GM23338 (cell line): ENCODE results near the gene FAM78B. TPM values are rescaled to one million over a fixed set of nuclear protein-coding genes. Genes with fewer than 3 reads are reported as not detected.

Experiments used
- ATAC-seq: fragments of 200-7000 bp; cut with Tn5 transposase; 3 replicates; pipeline ENCODE4 v1.9.1; 2020
- DNase-seq: peaks from one replicate; pipeline ENCODE4 v3.0.0-alpha.2; 2015; ENCODE audit warnings: low spot score
- H2AFZ ChIP-seq: fragments of 200-600 bp; sonication (generic); 2 replicates; pipeline ENCODE4 v1.8.0; 2016; ENCODE audit warnings: antibody characterized with exemption, mild to moderate bottlenecking, moderate library complexity
- H3F3A ChIP-seq: fragments of 200-600 bp; sonication (generic); replicated peaks from 2 replicates; pipeline ENCODE4 v1.8.0; 2017; ENCODE audit warnings: antibody characterized with exemption, mixed run types, low read depth
- H3K27ac ChIP-seq: fragments of 200-600 bp; sonication (generic); 2 replicates; pipeline ENCODE4 v1.6.1; 2016; ENCODE audit warnings: low read depth
- H3K27me3 ChIP-seq: fragments of 200-600 bp; sonication (generic); 2 replicates; pipeline ENCODE4 v1.8.0; 2016; ENCODE audit warnings: mild to moderate bottlenecking, mixed run types, moderate library complexity; ENCODE audit not compliant: insufficient read depth
- H3K36me3 ChIP-seq: fragments of 200-600 bp; sonication (generic); 2 replicates; pipeline ENCODE4 v1.8.0; 2016; ENCODE audit warnings: mild to moderate bottlenecking; ENCODE audit not compliant: insufficient read depth
- H3K4me1 ChIP-seq: fragments of 200-600 bp; sonication (generic); 2 replicates; pipeline ENCODE4 v1.8.0; 2016; ENCODE audit warnings: mild to moderate bottlenecking, moderate library complexity; ENCODE audit not compliant: insufficient read depth
- H3K4me2 ChIP-seq: fragments of 200-600 bp; sonication (generic); 2 replicates; pipeline ENCODE4 v1.7.1; 2017; ENCODE audit warnings: mixed run types
- H3K4me3 ChIP-seq: fragments of 200-600 bp; sonication (generic); 2 replicates; pipeline ENCODE4 v1.6.1; 2016; ENCODE audit warnings: mixed run types
- H3K79me2 ChIP-seq: fragments of 200-600 bp; sonication (generic); replicated peaks from 2 replicates; pipeline ENCODE4 v1.8.0; 2017; ENCODE audit warnings: mild to moderate bottlenecking; ENCODE audit not compliant: insufficient read depth
- H3K9me2 ChIP-seq: fragments of 200-600 bp; sonication (generic); 2 replicates; pipeline ENCODE4 v1.8.0; 2017; ENCODE audit not compliant: insufficient read depth
- H4K20me1 ChIP-seq: fragments of 200-600 bp; sonication (generic); replicated peaks from 2 replicates; pipeline ENCODE4 v1.8.0; 2017; ENCODE audit warnings: mild to moderate bottlenecking; ENCODE audit not compliant: insufficient read depth
- H3K27ac Mint-ChIP-seq: 2 replicates; pipeline ENCODE4 v1.8.0; 2020; ENCODE audit warnings: inconsistent platforms, mild to moderate bottlenecking, moderate library complexity, mixed read lengths
- H3K27me3 Mint-ChIP-seq: 3 replicates; pipeline ENCODE4 v1.8.0; 2022; ENCODE audit warnings: low read depth, mild to moderate bottlenecking, moderate library complexity, mixed read lengths, inconsistent platforms; ENCODE audit not compliant: insufficient read depth, poor library complexity
- H3K36me3 Mint-ChIP-seq: 3 replicates; pipeline ENCODE4 v1.8.0; 2021; ENCODE audit warnings: low read depth, mild to moderate bottlenecking, inconsistent platforms, moderate library complexity, mixed read lengths
- H3K4me1 Mint-ChIP-seq: 3 replicates; pipeline ENCODE4 v1.8.0; 2020; ENCODE audit warnings: mild to moderate bottlenecking, inconsistent platforms, mixed read lengths
- H3K4me3 Mint-ChIP-seq: 3 replicates; pipeline ENCODE4 v1.8.0; 2021; ENCODE audit warnings: moderate library complexity, mild to moderate bottlenecking, inconsistent platforms, mixed read lengths
- H3K9me3 Mint-ChIP-seq: 3 replicates; pipeline ENCODE4 v1.8.0; 2020; ENCODE audit warnings: moderate library complexity, mild to moderate bottlenecking, inconsistent platforms, mixed read lengths
- CREB1 ChIP-seq: fragments of 250-450 bp; sonication (Bioruptor Pico); IDR thresholded peaks from 2 replicates; pipeline ENCODE4 v1.5.0; 2020; ENCODE audit warnings: low read depth, mild to moderate bottlenecking, moderate library complexity
- EZH2phosphoT487 ChIP-seq: fragments of 200-600 bp; sonication (generic); IDR thresholded peaks from one replicate; pipeline ENCODE4 v1.8.1; 2018; ENCODE audit warnings: antibody characterized with exemption; ENCODE audit not compliant: unreplicated experiment
- POLR2AphosphoS5 ChIP-seq: IDR thresholded peaks from 2 replicates; pipeline ENCODE4 v1.6.1; 2016; ENCODE audit warnings: antibody characterized with exemption, low read depth
- STAT1 ChIP-seq: IDR thresholded peaks from one replicate; pipeline ENCODE4 v1.6.1; 2016; ENCODE audit warnings: antibody characterized with exemption; ENCODE audit not compliant: unreplicated experiment
- ZNF114 ChIP-seq: fragments of 250-450 bp; sonication (Bioruptor Pico); IDR thresholded peaks from 2 replicates; pipeline ENCODE4 v1.5.0; 2020; ENCODE audit warnings: mild to moderate bottlenecking, moderate library complexity
- ZNF331 ChIP-seq: fragments of 250-450 bp; sonication (Bioruptor Pico); IDR thresholded peaks from 2 replicates; pipeline ENCODE4 v1.5.0; 2020; ENCODE audit warnings: low read depth, mild to moderate bottlenecking, moderate library complexity
- polyA plus RNA-seq: library from polyadenylated mRNA; unstranded; fragments of >200 nt; fragmentation: Nextera tagmentation; extraction: Ambion mirVana; gene quantifications from 2 replicates; pipeline ENCODE4 v1.2.1, GENCODE V29; 2016
- total RNA-seq: library from RNA; depleted of rRNA; stranded (reverse); fragments of >200 nt; shearing (Covaris generic); gene quantifications from 2 replicates; pipeline ENCODE4 v1.2.3, GENCODE V29; 2014
- TF ChIP-seq, protein P1 (sequence below): IDR thresholded peaks from 2 replicates; pipeline ENCODE4 v1.6.1; 2016; ENCODE audit warnings: antibody characterized with exemption
- TF ChIP-seq, protein P2 (sequence below), 2 experiments: fragments of 200-600 bp in 1 of 2; sonication (generic) in 1 of 2; conservative IDR thresholded peaks; 2 replicates each; pipeline versions ENCODE4 v1.5.1 to v1.6.1; 2016 to 2017; ENCODE audit warnings: antibody characterized with exemption in 2 of 2, low read depth in 2 of 2, mild to moderate bottlenecking in 2 of 2, moderate library complexity in 1 of 2
- TF ChIP-seq, protein P3 (sequence below): IDR thresholded peaks from one replicate; pipeline ENCODE4 v1.6.1; 2018; ENCODE audit warnings: antibody characterized with exemption; ENCODE audit not compliant: unreplicated experiment
- TF ChIP-seq, protein P4 (sequence below): fragments of 250-450 bp; sonication (Bioruptor Pico); IDR thresholded peaks from 2 replicates; pipeline ENCODE4 v1.5.0; 2020; ENCODE audit warnings: mild to moderate bottlenecking, moderate library complexity

The FAM78B gene
- total and polyA plus RNA-seq, 2 experiments from 2014 or later, result 1.6 to 4.6 TPM

DNA sequence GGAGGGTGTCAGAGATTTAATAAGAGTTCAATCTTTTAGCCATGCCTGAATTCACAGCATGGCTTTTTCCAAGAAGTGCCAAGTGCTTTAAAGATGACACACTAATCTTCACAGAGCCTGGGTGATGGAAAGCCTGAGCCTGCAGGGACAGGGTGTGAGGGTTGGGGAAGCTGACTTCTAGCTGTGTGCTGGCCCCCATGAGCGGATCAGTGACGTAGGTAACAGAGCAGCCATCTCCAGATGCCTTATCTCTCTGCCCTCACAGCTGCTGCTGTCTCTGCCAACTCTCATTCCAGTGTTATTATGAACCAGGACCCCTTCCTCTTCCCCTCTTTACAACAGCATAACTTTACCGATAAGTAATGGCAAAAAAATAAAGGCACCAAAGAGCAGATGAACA lies 30.6 kb downstream of the FAM78B start (continued):
- TF ChIP-seq, protein P1, sequence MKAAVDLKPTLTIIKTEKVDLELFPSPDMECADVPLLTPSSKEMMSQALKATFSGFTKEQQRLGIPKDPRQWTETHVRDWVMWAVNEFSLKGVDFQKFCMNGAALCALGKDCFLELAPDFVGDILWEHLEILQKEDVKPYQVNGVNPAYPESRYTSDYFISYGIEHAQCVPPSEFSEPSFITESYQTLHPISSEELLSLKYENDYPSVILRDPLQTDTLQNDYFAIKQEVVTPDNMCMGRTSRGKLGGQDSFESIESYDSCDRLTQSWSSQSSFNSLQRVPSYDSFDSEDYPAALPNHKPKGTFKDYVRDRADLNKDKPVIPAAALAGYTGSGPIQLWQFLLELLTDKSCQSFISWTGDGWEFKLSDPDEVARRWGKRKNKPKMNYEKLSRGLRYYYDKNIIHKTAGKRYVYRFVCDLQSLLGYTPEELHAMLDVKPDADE, result no peak
- no peak for TF ChIP-seq EZH2phosphoT487
- TF ChIP-seq, protein P2, sequence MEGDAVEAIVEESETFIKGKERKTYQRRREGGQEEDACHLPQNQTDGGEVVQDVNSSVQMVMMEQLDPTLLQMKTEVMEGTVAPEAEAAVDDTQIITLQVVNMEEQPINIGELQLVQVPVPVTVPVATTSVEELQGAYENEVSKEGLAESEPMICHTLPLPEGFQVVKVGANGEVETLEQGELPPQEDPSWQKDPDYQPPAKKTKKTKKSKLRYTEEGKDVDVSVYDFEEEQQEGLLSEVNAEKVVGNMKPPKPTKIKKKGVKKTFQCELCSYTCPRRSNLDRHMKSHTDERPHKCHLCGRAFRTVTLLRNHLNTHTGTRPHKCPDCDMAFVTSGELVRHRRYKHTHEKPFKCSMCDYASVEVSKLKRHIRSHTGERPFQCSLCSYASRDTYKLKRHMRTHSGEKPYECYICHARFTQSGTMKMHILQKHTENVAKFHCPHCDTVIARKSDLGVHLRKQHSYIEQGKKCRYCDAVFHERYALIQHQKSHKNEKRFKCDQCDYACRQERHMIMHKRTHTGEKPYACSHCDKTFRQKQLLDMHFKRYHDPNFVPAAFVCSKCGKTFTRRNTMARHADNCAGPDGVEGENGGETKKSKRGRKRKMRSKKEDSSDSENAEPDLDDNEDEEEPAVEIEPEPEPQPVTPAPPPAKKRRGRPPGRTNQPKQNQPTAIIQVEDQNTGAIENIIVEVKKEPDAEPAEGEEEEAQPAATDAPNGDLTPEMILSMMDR (conservative IDR thresholded peaks at IDR 0.05; ENCODE audit: low read depth in 2 of 2), result no peak
- no peak for TF ChIP-seq CREB1 (CRISPR knock-in tag)
- TF ChIP-seq, protein P3, sequence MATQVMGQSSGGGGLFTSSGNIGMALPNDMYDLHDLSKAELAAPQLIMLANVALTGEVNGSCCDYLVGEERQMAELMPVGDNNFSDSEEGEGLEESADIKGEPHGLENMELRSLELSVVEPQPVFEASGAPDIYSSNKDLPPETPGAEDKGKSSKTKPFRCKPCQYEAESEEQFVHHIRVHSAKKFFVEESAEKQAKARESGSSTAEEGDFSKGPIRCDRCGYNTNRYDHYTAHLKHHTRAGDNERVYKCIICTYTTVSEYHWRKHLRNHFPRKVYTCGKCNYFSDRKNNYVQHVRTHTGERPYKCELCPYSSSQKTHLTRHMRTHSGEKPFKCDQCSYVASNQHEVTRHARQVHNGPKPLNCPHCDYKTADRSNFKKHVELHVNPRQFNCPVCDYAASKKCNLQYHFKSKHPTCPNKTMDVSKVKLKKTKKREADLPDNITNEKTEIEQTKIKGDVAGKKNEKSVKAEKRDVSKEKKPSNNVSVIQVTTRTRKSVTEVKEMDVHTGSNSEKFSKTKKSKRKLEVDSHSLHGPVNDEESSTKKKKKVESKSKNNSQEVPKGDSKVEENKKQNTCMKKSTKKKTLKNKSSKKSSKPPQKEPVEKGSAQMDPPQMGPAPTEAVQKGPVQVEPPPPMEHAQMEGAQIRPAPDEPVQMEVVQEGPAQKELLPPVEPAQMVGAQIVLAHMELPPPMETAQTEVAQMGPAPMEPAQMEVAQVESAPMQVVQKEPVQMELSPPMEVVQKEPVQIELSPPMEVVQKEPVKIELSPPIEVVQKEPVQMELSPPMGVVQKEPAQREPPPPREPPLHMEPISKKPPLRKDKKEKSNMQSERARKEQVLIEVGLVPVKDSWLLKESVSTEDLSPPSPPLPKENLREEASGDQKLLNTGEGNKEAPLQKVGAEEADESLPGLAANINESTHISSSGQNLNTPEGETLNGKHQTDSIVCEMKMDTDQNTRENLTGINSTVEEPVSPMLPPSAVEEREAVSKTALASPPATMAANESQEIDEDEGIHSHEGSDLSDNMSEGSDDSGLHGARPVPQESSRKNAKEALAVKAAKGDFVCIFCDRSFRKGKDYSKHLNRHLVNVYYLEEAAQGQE, result no peak

DNA sequence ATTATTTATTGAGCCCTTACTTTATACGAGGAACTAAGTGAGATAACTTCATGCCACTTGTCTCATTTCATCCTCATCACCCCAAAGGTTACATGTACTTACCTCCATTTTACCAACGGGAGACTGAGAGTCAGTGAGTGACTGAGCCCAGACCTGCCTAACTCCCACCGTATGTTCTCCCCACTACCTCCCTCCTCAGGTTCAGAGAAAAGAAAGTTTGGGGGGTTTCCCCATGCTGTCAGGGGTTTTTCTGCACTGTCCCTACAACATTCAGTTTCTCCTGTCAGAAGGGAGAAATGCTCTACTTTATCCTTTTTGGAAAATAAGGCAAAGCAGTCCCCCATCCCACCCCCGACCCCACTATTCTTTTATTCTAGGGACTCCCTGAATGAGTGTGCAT lies 32.9 kb downstream of the FAM78B start:
- no peak overlapping the region for H2AFZ ChIP-seq
- Mint-ChIP-seq H3K4me3 (no peak overlapping the region), H3K27ac (no peak overlapping the region), H3K4me1 (no peaks in the 10 kb centered on the region), H3K9me3 (no peaks in the 10 kb centered on the region), H3K36me3 (no peaks in the 10 kb centered on the region), H3K27me3 (peaks cover 5% of the 10 kb centered on the region)
- no peaks in the 10 kb centered on the region for H3K36me3 ChIP-seq
- no peaks in the 10 kb centered on the region for H3K9me2 ChIP-seq
- no peaks in the 10 kb centered on the region for H3K27me3 ChIP-seq
- no peaks in the 10 kb centered on the region for H3F3A ChIP-seq
- ATAC-seq, result no peak
- no peaks in the 10 kb centered on the region for H3K4me1 ChIP-seq
- H3K27ac ChIP-seq, result no peak overlapping the region
- no peaks in the 10 kb centered on the region for H3K79me2 ChIP-seq
- H3K4me2 ChIP-seq, result no peak overlapping the region
- H3K4me3 ChIP-seq, result no peak overlapping the region
- no peaks in the 10 kb centered on the region for H4K20me1 ChIP-seq
- no peak for DNase-seq
- TF ChIP-seq, protein P4, sequence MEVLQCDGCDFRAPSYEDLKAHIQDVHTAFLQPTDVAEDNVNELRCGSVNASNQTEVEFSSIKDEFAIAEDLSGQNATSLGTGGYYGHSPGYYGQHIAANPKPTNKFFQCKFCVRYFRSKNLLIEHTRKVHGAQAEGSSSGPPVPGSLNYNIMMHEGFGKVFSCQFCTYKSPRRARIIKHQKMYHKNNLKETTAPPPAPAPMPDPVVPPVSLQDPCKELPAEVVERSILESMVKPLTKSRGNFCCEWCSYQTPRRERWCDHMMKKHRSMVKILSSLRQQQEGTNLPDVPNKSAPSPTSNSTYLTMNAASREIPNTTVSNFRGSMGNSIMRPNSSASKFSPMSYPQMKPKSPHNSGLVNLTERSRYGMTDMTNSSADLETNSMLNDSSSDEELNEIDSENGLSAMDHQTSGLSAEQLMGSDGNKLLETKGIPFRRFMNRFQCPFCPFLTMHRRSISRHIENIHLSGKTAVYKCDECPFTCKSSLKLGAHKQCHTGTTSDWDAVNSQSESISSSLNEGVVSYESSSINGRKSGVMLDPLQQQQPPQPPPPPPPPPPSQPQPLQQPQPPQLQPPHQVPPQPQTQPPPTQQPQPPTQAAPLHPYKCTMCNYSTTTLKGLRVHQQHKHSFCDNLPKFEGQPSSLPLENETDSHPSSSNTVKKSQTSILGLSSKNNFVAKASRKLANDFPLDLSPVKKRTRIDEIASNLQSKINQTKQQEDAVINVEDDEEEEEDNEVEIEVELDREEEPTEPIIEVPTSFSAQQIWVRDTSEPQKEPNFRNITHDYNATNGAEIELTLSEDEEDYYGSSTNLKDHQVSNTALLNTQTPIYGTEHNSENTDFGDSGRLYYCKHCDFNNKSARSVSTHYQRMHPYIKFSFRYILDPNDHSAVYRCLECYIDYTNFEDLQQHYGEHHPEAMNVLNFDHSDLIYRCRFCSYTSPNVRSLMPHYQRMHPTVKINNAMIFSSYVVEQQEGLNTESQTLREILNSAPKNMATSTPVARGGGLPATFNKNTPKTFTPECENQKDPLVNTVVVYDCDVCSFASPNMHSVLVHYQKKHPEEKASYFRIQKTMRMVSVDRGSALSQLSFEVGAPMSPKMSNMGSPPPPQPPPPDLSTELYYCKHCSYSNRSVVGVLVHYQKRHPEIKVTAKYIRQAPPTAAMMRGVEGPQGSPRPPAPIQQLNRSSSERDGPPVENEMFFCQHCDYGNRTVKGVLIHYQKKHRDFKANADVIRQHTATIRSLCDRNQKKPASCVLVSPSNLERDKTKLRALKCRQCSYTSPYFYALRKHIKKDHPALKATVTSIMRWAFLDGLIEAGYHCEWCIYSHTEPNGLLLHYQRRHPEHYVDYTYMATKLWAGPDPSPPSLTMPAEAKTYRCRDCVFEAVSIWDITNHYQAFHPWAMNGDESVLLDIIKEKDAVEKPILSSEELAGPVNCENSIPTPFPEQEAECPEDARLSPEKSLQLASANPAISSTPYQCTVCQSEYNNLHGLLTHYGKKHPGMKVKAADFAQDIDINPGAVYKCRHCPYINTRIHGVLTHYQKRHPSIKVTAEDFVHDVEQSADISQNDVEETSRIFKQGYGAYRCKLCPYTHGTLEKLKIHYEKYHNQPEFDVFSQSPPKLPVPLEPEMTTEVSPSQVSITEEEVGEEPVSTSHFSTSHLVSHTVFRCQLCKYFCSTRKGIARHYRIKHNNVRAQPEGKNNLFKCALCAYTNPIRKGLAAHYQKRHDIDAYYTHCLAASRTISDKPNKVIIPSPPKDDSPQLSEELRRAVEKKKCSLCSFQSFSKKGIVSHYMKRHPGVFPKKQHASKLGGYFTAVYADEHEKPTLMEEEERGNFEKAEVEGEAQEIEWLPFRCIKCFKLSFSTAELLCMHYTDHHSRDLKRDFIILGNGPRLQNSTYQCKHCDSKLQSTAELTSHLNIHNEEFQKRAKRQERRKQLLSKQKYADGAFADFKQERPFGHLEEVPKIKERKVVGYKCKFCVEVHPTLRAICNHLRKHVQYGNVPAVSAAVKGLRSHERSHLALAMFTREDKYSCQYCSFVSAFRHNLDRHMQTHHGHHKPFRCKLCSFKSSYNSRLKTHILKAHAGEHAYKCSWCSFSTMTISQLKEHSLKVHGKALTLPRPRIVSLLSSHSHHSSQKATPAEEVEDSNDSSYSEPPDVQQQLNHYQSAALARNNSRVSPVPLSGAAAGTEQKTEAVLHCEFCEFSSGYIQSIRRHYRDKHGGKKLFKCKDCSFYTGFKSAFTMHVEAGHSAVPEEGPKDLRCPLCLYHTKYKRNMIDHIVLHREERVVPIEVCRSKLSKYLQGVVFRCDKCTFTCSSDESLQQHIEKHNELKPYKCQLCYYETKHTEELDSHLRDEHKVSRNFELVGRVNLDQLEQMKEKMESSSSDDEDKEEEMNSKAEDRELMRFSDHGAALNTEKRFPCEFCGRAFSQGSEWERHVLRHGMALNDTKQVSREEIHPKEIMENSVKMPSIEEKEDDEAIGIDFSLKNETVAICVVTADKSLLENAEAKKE, result no peak
- TF ChIP-seq, protein P2 (conservative IDR thresholded peaks at IDR 0.05; ENCODE audit: low read depth in 2 of 2), result no peak
- TF ChIP-seq ZNF331 (CRISPR knock-in tag), result no peak
- no peak for TF ChIP-seq CREB1 (CRISPR knock-in tag)
- no peak for TF ChIP-seq POLR2AphosphoS5
- no peak for TF ChIP-seq STAT1
- TF ChIP-seq ZNF114 (CRISPR knock-in tag), result no peak
